ENCODE data around the gene DPPA2.

DPPA2 gene

DNA sequence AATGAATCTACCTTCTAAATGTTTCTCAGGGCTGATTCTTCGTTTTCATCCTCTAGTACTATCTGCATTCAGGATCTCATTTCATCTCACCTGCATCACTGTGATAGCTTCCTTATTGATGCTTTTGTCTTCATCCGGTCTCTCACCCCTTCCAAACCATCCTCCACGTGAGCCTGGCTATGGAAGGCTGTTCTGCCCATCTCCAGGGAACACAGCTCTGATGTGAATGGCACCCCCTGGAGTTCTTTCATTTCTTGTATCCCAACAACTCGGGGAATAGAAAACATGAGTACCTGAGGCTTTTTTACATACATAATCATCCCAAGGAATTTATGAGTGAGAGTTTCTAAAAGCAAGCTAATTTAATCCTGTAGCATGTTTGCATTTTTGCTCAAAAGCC lies 29.8 kb upstream of the DPPA2 start:
- Histone ChIP-seq H3K4me1 (ENCODE audit: control insufficient read depth, insufficient read depth, low read length, poor library complexity, severe bottlenecking) (no peaks in the 10 kb centered on the region), H3K36me3 (ENCODE audit: control insufficient read depth, insufficient read depth, low read length) (no peaks in the 10 kb centered on the region), H3K9me3 (ENCODE audit: control insufficient read depth, low read length) (no peaks in the 10 kb centered on the region), H3K27ac (ENCODE audit: low read depth, low read length, severe bottlenecking) (no peak overlapping the region), H3K4me3 (ENCODE audit: extremely low read depth, insufficient read depth, low read length, poor library complexity, severe bottlenecking) (no peak overlapping the region)
- 65 to 81% methylated on average over 2 to 3 of the region's 4 CpGs for WGBS, 2 experiments (ENCODE audit: insufficient coverage in 2 of 2)

DNA sequence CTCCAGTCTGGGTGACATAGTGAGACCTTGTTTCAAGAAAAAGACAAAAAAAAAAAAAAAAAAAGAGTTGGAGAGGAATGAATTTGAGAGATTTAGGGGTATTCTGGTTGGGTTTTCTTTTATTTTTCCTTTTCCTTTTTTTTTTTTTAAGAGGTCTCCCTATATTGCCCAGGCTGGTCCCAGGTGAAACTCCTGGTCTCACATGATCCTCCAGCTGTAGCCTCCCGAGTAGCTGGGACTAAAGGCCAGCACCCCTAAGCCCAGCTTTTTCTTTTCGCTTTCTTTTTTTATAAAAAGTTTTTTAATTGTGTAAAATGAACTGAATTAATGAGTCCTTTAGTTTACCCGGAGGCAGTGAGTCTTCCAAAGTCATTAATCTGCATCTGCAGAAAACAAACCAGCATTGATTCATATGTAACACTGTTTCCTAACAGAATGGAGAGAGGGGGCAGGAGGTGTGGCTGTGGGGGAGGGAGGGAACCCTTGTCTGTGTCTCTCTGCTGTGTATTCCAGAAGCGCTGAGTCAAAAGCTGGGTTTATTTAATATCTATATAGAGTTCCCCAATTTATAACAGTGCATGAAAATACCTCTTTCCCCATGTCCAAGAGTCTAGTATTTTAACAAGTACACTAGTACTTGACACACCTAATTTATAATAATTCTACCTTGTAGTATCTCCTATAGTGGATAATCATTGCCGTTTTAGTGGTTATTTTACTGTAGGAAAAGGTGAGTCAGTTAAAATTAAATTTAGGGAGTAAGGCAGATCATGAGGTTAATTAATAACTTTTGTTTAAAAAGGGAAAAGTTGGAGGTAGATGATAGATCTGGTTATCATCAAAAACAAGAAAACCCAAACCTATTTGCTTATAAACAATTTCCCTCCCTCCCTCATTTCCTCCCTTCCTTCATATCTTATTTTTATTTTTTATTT lies 23.7 kb upstream of the DPPA2 start:
- H3K27ac ChIP-seq (ENCODE audit: low read depth, low read length, severe bottlenecking) = no peak overlapping the region
- 60% methylated on average over 1 of the region's 5 CpGs; no CpG with 5 or more reads in 1 of the 2 experiments for WGBS, 2 experiments (ENCODE audit: insufficient coverage in 2 of 2)
- H3K36me3 ChIP-seq (ENCODE audit: control insufficient read depth, insufficient read depth, low read length) = no peaks in the 10 kb centered on the region
- H3K4me1 ChIP-seq (ENCODE audit: control insufficient read depth, insufficient read depth, low read length, poor library complexity, severe bottlenecking) = peaks cover 6% of the 10 kb centered on the region
- no peaks in the 10 kb centered on the region for H3K9me3 ChIP-seq (ENCODE audit: control insufficient read depth, low read length)
- H3K4me3 ChIP-seq (ENCODE audit: extremely low read depth, insufficient read depth, low read length, poor library complexity, severe bottlenecking) = no peak overlapping the region

DNA sequence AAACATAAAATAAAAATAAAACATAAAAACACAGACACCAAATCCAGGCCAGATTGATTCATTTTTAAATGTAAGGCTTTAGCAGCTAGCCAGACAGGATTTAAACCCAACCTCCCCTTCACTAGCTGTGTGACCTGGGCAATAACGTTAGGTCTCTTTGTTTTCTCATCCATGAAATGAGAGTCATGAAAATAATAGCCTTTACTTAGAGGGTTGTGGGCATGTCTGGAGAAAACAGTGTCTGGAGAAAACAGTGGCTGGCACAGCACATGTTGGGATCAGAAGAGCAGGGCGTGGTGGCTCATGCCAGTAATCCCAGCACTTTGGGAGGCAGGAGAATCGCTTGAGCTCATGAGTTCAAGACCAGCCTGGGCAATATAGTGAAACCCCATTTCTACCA lies 22.9 kb upstream of the DPPA2 start:
- Histone ChIP-seq H3K9me3 (ENCODE audit: control insufficient read depth, low read length) (no peaks in the 10 kb centered on the region), H3K4me3 (ENCODE audit: extremely low read depth, insufficient read depth, low read length, poor library complexity, severe bottlenecking) (no peak overlapping the region), H3K4me1 (ENCODE audit: control insufficient read depth, insufficient read depth, low read length, poor library complexity, severe bottlenecking) (peaks cover 6% of the 10 kb centered on the region), H3K36me3 (ENCODE audit: control insufficient read depth, insufficient read depth, low read length) (peaks cover 1% of the 10 kb centered on the region), H3K27ac (ENCODE audit: low read depth, low read length, severe bottlenecking) (no peak overlapping the region)
- WGBS, 2 experiments (ENCODE audit: insufficient coverage in 2 of 2) = 100% methylated on average over 1 of the region's 3 CpGs; no CpG with 5 or more reads in 1 of the 2 experiments

DNA sequence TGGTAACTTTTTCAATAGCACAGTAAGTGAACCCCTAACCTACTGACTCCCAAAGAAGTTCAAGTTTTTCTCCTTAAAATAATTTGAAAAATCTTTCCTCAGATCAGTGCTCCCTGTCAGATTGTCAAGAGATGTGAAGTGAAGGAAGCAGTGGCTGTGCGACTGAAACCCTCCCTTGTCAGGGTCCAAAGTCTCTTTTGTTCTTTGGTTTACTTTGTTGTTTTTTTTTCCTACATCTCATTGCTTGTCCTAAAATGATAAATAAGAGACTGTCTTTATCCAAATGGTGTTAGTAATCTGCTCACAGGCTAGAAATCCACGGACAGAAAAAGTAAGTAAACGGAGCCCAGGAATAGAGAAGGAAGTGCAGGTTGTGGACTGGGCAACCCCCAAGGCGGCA lies 22.0 kb upstream of the DPPA2 start:
- no peak overlapping the region for H3K27ac ChIP-seq (ENCODE audit: low read depth, low read length, severe bottlenecking)
- H3K4me1 ChIP-seq (ENCODE audit: control insufficient read depth, insufficient read depth, low read length, poor library complexity, severe bottlenecking) = peaks cover 6% of the 10 kb centered on the region
- H3K36me3 ChIP-seq (ENCODE audit: control insufficient read depth, insufficient read depth, low read length) = peaks cover 10% of the 10 kb centered on the region
- no peak overlapping the region for H3K4me3 ChIP-seq (ENCODE audit: extremely low read depth, insufficient read depth, low read length, poor library complexity, severe bottlenecking)
- 71 to 80% methylated on average over 2 to 3 of the region's 4 CpGs for WGBS, 2 experiments (ENCODE audit: insufficient coverage in 2 of 2)
- no peaks in the 10 kb centered on the region for H3K9me3 ChIP-seq (ENCODE audit: control insufficient read depth, low read length)

DNA sequence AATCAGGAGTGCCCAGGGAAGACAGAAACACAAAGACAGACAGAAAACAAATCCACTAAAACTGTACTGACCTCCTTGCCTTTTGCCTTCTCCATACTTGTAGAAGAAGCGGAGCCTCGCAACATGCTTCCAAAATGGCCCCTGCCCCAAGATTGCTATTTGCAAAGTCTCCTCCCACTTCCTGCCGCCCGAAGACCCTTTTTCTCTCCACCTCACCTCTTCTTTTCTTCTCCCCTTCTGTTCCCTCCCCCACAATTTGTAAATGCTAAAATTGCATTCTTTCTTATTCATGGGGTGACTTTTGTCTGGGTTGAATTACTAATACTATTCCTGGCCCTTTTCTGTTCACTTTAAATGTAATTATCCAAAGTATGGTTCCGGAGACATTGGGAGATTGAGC lies 21.1 kb upstream of the DPPA2 start, which contains the start of gene DPPA4:
TSS of gene DPPA4 (minus strand) at position 154 of the 400 bp plus-strand sequence. CDS start at position 125, 29 bp downstream.
- peak within 1 kb of the TSS; percentile 69 for H3K4me3 ChIP-seq (ENCODE audit: extremely low read depth, insufficient read depth, low read length, poor library complexity, severe bottlenecking)
- H3K36me3 ChIP-seq (ENCODE audit: control insufficient read depth, insufficient read depth, low read length) = peaks cover 19% of the 10 kb centered on the region
- H3K4me1 ChIP-seq (ENCODE audit: control insufficient read depth, insufficient read depth, low read length, poor library complexity, severe bottlenecking) = peaks cover 6% of the 10 kb centered on the region
- no peaks in the 10 kb centered on the region for H3K9me3 ChIP-seq (ENCODE audit: control insufficient read depth, low read length)
- peak within 1 kb of the TSS; percentile 90 for H3K27ac ChIP-seq (ENCODE audit: low read depth, low read length, severe bottlenecking)
- WGBS, 2 experiments (ENCODE audit: insufficient coverage in 2 of 2) = 0 to 15% methylated on average over 1 to 4 of the region's 5 CpGs

DNA sequence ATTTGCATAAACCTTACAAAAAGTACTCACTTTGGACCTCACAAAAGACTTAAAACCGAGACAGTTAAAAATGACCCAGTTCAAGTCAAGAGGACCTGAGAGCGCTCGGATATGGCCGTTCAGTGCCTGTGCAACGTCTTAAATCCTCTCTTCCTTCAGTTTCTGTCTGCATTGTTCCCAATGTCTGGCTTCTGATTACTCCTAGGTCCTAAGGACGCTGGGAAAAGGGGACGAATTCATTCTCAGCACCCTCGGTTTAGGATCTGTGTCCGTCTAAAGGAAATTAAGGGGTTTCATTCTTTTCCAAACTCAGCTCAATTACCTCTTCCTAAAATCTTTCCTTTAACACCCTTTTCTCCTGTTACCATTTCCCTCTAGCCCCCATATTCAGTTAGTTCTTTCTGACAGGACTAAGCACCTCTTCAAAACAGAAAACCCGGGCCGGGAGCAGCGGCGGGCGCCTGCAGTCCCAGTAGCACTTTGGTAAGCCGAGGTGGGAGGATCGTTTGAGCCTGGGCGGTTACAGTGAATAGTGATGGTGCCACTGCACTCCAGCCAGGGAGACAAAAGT lies 20.1 kb upstream of the DPPA2 start:
- Histone ChIP-seq H3K9me3 (ENCODE audit: control insufficient read depth, low read length) (no peaks in the 10 kb centered on the region), H3K27ac (ENCODE audit: low read depth, low read length, severe bottlenecking) (peak overlapping the region; percentile 90), H3K36me3 (ENCODE audit: control insufficient read depth, insufficient read depth, low read length) (peaks cover 29% of the 10 kb centered on the region), H3K4me1 (ENCODE audit: control insufficient read depth, insufficient read depth, low read length, poor library complexity, severe bottlenecking) (peaks cover 6% of the 10 kb centered on the region), H3K4me3 (ENCODE audit: extremely low read depth, insufficient read depth, low read length, poor library complexity, severe bottlenecking) (peak overlapping the region; percentile 69)
- WGBS, 2 experiments (ENCODE audit: insufficient coverage in 2 of 2) = 0 to 7% methylated on average over 6 to 11 of the region's 17 CpGs

DNA sequence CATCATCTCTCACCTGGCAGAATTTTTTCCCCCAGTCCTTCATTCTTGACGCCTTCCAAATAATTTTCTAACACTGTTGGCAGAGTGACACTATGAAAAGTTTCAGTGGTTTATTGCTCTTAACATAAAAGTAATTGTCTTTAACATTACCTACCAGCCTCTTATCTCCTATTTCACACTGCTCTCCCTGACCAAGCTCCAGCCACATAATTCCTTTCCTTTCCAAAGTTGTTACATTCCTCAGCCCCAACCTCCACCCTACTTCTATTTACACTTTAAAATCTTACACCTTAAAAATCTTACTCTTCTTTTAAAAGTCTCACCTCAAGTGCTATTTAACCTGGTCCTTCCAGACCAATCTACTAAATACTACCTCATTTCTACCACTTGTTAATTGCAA lies 18.3 kb upstream of the DPPA2 start:
- no peak overlapping the region for H3K27ac ChIP-seq (ENCODE audit: low read depth, low read length, severe bottlenecking)
- 40% methylated on average over 1 of the region's 1 CpG; no CpG with 5 or more reads in 1 of the 2 experiments for WGBS, 2 experiments (ENCODE audit: insufficient coverage in 2 of 2)
- H3K4me1 ChIP-seq (ENCODE audit: control insufficient read depth, insufficient read depth, low read length, poor library complexity, severe bottlenecking) = peaks cover 4% of the 10 kb centered on the region
- no peaks in the 10 kb centered on the region for H3K9me3 ChIP-seq (ENCODE audit: control insufficient read depth, low read length)
- H3K4me3 ChIP-seq (ENCODE audit: extremely low read depth, insufficient read depth, low read length, poor library complexity, severe bottlenecking) = no peak overlapping the region
- H3K36me3 ChIP-seq (ENCODE audit: control insufficient read depth, insufficient read depth, low read length) = peaks cover 46% of the 10 kb centered on the region

DNA sequence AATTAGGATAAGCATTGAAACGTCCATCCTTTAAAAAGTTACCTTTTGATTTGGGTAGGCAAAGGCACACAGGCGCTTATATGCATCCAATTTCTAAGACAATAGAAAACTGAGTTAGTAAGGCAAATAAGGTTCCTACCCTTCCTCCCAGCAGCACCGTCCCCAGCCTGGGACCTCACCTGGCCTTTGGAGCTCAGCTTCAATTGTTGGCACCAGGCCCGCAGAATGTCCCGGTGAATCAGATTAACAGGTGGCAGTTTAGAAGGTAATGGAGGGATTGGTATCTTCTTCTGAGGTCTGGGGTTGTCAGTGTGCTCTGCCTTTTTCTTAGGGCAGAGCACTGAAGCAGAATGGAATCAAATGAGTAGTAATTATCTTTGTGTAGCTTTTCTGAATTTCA lies 15.4 kb upstream of the DPPA2 start:
- Histone ChIP-seq H3K4me1 (ENCODE audit: control insufficient read depth, insufficient read depth, low read length, poor library complexity, severe bottlenecking) (peaks cover 4% of the 10 kb centered on the region), H3K9me3 (ENCODE audit: control insufficient read depth, low read length) (no peaks in the 10 kb centered on the region), H3K36me3 (ENCODE audit: control insufficient read depth, insufficient read depth, low read length) (peaks cover 70% of the 10 kb centered on the region), H3K27ac (ENCODE audit: low read depth, low read length, severe bottlenecking) (no peak overlapping the region), H3K4me3 (ENCODE audit: extremely low read depth, insufficient read depth, low read length, poor library complexity, severe bottlenecking) (no peak overlapping the region)
- 83 to 89% methylated on average over 3 of the region's 5 CpGs for WGBS, 2 experiments (ENCODE audit: insufficient coverage in 2 of 2)

DNA sequence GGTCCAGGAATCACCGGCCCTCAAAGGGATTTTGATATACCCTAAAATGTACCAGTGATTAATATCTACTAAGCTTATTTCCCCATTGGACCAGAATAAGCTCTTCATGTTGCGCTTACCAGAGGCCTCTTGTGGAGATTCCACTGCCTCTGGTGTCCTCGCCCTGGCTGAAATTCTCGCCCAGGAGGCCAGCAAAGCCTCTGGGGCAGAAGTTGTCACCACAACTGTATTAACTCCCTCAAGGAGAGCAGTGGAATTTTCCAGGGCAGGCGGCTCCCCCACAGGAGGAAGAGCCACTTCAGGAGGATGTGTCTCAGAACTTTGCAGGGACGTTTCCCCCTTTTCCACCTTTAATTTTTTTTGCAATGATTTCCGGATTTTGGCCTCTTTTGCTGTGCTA lies 14.1 kb upstream of the DPPA2 start:
- no peak overlapping the region for H3K4me3 ChIP-seq (ENCODE audit: extremely low read depth, insufficient read depth, low read length, poor library complexity, severe bottlenecking)
- H3K4me1 ChIP-seq (ENCODE audit: control insufficient read depth, insufficient read depth, low read length, poor library complexity, severe bottlenecking) = peaks cover 2% of the 10 kb centered on the region
- whole genome bisulfite sequencing, 2 experiments (ENCODE audit: insufficient coverage in 2 of 2) = 87 to 92% methylated on average over 4 of the region's 7 CpGs
- no peak overlapping the region for H3K27ac ChIP-seq (ENCODE audit: low read depth, low read length, severe bottlenecking)
- no peaks in the 10 kb centered on the region for H3K9me3 ChIP-seq (ENCODE audit: control insufficient read depth, low read length)
- H3K36me3 ChIP-seq (ENCODE audit: control insufficient read depth, insufficient read depth, low read length) = peaks cover 80% of the 10 kb centered on the region

DNA sequence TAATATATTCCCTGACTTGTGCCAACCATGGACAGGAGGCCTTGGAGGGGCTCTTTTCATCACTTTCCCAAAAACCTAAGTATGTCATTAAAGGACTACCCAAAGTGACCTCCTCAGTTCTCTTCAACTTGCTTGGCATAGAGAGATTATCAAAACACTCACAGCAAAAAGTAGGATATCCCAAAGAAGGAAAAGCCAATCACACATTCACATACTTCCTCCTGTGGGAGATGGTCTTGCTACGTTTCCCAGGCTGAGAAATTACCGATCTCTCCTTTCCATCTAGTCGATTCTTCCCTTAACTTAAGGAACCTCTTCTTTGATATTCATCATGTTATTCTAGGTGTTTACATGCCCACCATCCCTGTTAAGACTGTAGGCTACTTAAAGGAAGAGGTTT lies 11.9 kb upstream of the DPPA2 start:
- no CpG with 5 or more reads among the region's 3 CpGs for WGBS, 2 experiments (ENCODE audit: insufficient coverage in 2 of 2)

DNA sequence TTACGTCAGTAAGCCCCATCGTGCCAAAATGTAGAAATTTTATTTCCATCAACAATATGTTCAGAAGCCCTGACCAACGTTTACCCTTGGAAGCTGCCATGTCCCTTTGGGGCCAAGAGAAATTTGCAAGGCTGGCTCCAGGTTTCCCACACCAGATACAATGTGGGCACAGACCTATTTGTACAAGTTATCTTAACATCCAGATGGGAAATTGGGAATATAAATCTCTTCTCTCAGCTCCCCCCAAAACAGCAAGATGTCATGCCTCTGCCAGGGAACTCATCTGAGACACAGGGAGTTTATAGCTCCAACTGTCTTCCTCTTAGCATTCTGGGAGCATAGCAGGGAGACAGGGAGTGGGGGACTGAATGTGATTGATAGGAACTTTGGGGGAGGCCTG lies 9.3 kb upstream of the DPPA2 start:
- peaks cover 44% of the 10 kb centered on the region for H3K36me3 ChIP-seq (ENCODE audit: control insufficient read depth, insufficient read depth, low read length)
- H3K4me3 ChIP-seq (ENCODE audit: extremely low read depth, insufficient read depth, low read length, poor library complexity, severe bottlenecking) = no peak overlapping the region
- no peaks in the 10 kb centered on the region for H3K9me3 ChIP-seq (ENCODE audit: control insufficient read depth, low read length)
- H3K27ac ChIP-seq (ENCODE audit: low read depth, low read length, severe bottlenecking) = no peak overlapping the region
- WGBS, 2 experiments (ENCODE audit: insufficient coverage in 2 of 2) = 73 to 87% methylated on average over 2 to 3 of the region's 3 CpGs
- no peaks in the 10 kb centered on the region for H3K4me1 ChIP-seq (ENCODE audit: control insufficient read depth, insufficient read depth, low read length, poor library complexity, severe bottlenecking)

More for the DNA sequence above, 11.9 kb upstream of the DPPA2 start:
- Histone ChIP-seq H3K27ac (ENCODE audit: low read depth, low read length, severe bottlenecking) (no peak overlapping the region), H3K36me3 (ENCODE audit: control insufficient read depth, insufficient read depth, low read length) (peaks cover 69% of the 10 kb centered on the region), H3K9me3 (ENCODE audit: control insufficient read depth, low read length) (no peaks in the 10 kb centered on the region), H3K4me3 (ENCODE audit: extremely low read depth, insufficient read depth, low read length, poor library complexity, severe bottlenecking) (no peak overlapping the region), H3K4me1 (ENCODE audit: control insufficient read depth, insufficient read depth, low read length, poor library complexity, severe bottlenecking) (no peaks in the 10 kb centered on the region)

All from mesodermal cell (in vitro differentiated cells).